Parathyroid adenoma (tissue), 2 donors: ENCODE results near the gene SC5D.

ENCODE experiments used
- H2AFZ ChIP-seq: fragments of 300-600 bp; sonication (generic); one replicate; pipeline ENCODE4 v1.7.0; 2017; ENCODE audit warnings: antibody characterized with exemption, mild to moderate bottlenecking
- H3K27ac ChIP-seq: fragments of 300-600 bp; sonication (generic); one replicate; pipeline ENCODE4 v1.7.0; 2017
- H3K27me3 ChIP-seq: fragments of 300-600 bp; sonication (generic); one replicate; pipeline ENCODE4 v1.7.0; 2017; ENCODE audit warnings: low read length; ENCODE audit not compliant: control insufficient read depth, insufficient read depth
- H3K36me3 ChIP-seq: fragments of 300-600 bp; sonication (generic); one replicate; pipeline ENCODE4 v1.7.0; 2017; ENCODE audit warnings: low read length; ENCODE audit not compliant: control insufficient read depth, insufficient read depth
- H3K4me1 ChIP-seq: fragments of 300-600 bp; sonication (generic); one replicate; pipeline ENCODE4 v1.7.0; 2017; ENCODE audit warnings: control low read depth
- H3K4me2 ChIP-seq: fragments of 300-600 bp; sonication (generic); one replicate; pipeline ENCODE4 v1.7.0; 2017; ENCODE audit warnings: low read length
- H3K4me3 ChIP-seq: fragments of 300-600 bp; sonication (generic); one replicate; pipeline ENCODE4 v1.7.0; 2017; ENCODE audit warnings: low read depth, low read length
- H3K79me2 ChIP-seq: fragments of 300-600 bp; sonication (generic); one replicate; pipeline ENCODE4 v1.7.0; 2017; ENCODE audit warnings: control low read depth
- H3K9ac ChIP-seq: fragments of 300-600 bp; sonication (generic); one replicate; pipeline ENCODE4 v1.7.0; 2017; ENCODE audit warnings: mild to moderate bottlenecking
- H3K9me3 ChIP-seq: fragments of 300-600 bp; sonication (generic); one replicate; pipeline ENCODE4 v1.7.0; 2017; ENCODE audit warnings: low read length; ENCODE audit not compliant: control insufficient read depth
- CTCF ChIP-seq: fragments of 300-600 bp; sonication (generic); IDR thresholded peaks from one replicate; pipeline ENCODE4 v1.7.0; 2017; ENCODE audit warnings: antibody characterized with exemption, mild to moderate bottlenecking
- donor health status: primary hyperparathyroidism.

SC5D gene

GRCh38 chr11:121282886-121283502 is 9.6 kb upstream of the SC5D start:
- H3K4me3 ChIP-seq: no peak overlapping the region
- no peaks in the 10 kb centered on the region for H3K9me3 ChIP-seq
- H3K4me2 ChIP-seq: no peak overlapping the region
- no peak for TF ChIP-seq CTCF
- H3K79me2 ChIP-seq: no peaks in the 10 kb centered on the region
- no peak overlapping the region for H3K27ac ChIP-seq
- H2AFZ ChIP-seq: no peak overlapping the region
- H3K9ac ChIP-seq: no peak overlapping the region
- no peaks in the 10 kb centered on the region for H3K4me1 ChIP-seq
- no peaks in the 10 kb centered on the region for H3K27me3 ChIP-seq
- no peaks in the 10 kb centered on the region for H3K36me3 ChIP-seq

- no peak overlapping the region for H3K9ac ChIP-seq
These were observed 1.3 kb upstream of the SC5D start for GRCh38 chr11:121291319-121291718.

GRCh38 chr11:121291896-121292494 is 576 bp upstream of the SC5D start:
- TF ChIP-seq CTCF: no peak
- Histone ChIP-seq H3K9me3 (no peaks in the 10 kb centered on the region), H3K4me2 (peak overlapping the region; percentile 60), H3K9ac (no peak overlapping the region), H3K27ac (peak overlapping the region; percentile 74), H3K36me3 (no peaks in the 10 kb centered on the region), H2AFZ (peak overlapping the region; percentile 76), H3K4me1 (peaks cover 5% of the 10 kb centered on the region), H3K27me3 (no peaks in the 10 kb centered on the region), H3K79me2 (peaks cover 14% of the 10 kb centered on the region), H3K4me3 (peak overlapping the region; percentile 65)

More at GRCh38 chr11:121291319-121291718, 1.3 kb upstream of the SC5D start:
- no peak for TF ChIP-seq CTCF
- H2AFZ ChIP-seq: no peak overlapping the region
- no peaks in the 10 kb centered on the region for H3K9me3 ChIP-seq
- H3K4me2 ChIP-seq: no peak overlapping the region
- H3K27ac ChIP-seq: no peak overlapping the region
- H3K4me1 ChIP-seq: peaks cover 5% of the 10 kb centered on the region
- H3K36me3 ChIP-seq: no peaks in the 10 kb centered on the region
- H3K4me3 ChIP-seq: no peak overlapping the region
- peaks cover 14% of the 10 kb centered on the region for H3K79me2 ChIP-seq
- no peaks in the 10 kb centered on the region for H3K27me3 ChIP-seq

- Histone ChIP-seq H3K27me3 (no peaks in the 10 kb centered on the region), H2AFZ (peak overlapping the region; percentile 76), H3K4me1 (peaks cover 5% of the 10 kb centered on the region), H3K36me3 (no peaks in the 10 kb centered on the region), H3K79me2 (peaks cover 14% of the 10 kb centered on the region), H3K9me3 (no peaks in the 10 kb centered on the region), H3K4me2 (peak overlapping the region; percentile 56), H3K9ac (no peak overlapping the region), H3K27ac (peak overlapping the region; percentile 74), H3K4me3 (peak overlapping the region; percentile 65)
- no peak for TF ChIP-seq CTCF
These were observed 670 bp downstream of the SC5D start for GRCh38 chr11:121293288-121293594.
